ENCODE measurements around the gene SLC35F1.

DNA sequence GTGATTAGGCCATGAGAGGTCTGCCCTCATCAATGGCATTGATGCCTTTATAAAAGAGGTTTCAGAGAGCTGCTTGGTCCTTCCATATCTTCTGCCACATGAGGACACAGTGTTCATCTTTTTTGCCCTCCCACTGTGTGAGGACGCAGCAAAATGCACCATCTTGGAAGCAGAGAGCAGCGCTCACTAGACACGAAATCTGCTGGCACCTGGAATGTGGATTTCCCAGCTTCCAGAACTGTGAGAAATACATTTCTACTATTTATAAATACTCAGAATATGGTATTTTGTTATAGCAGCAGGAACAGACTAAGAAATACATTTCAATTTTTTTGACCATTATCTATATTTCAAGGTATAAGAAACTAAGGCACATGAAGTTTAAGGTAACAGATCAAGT is 24.9 kb downstream of the SLC35F1 start:
- TF ChIP-seq, protein P1, sequence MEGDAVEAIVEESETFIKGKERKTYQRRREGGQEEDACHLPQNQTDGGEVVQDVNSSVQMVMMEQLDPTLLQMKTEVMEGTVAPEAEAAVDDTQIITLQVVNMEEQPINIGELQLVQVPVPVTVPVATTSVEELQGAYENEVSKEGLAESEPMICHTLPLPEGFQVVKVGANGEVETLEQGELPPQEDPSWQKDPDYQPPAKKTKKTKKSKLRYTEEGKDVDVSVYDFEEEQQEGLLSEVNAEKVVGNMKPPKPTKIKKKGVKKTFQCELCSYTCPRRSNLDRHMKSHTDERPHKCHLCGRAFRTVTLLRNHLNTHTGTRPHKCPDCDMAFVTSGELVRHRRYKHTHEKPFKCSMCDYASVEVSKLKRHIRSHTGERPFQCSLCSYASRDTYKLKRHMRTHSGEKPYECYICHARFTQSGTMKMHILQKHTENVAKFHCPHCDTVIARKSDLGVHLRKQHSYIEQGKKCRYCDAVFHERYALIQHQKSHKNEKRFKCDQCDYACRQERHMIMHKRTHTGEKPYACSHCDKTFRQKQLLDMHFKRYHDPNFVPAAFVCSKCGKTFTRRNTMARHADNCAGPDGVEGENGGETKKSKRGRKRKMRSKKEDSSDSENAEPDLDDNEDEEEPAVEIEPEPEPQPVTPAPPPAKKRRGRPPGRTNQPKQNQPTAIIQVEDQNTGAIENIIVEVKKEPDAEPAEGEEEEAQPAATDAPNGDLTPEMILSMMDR (conservative IDR thresholded peaks at IDR 0.05), result no peak
- TF ChIP-seq ZFX (IDR thresholded peaks at IDR 0.05), result no peak
